GM18909 (cell line): ENCODE data around the gene TRPM2.
A peak's percentile ranks its signal among the peaks of the same experiment; 100 is the strongest.

Experiments
- ATAC-seq: cut with Tn5 transposase; IDR thresholded peaks from one replicate; pipeline ENCODE4 v1.9.1; 2021; ENCODE audit warnings: mild to moderate bottlenecking; ENCODE audit not compliant: unreplicated experiment, poor library complexity

Gene TRPM2

DNA sequence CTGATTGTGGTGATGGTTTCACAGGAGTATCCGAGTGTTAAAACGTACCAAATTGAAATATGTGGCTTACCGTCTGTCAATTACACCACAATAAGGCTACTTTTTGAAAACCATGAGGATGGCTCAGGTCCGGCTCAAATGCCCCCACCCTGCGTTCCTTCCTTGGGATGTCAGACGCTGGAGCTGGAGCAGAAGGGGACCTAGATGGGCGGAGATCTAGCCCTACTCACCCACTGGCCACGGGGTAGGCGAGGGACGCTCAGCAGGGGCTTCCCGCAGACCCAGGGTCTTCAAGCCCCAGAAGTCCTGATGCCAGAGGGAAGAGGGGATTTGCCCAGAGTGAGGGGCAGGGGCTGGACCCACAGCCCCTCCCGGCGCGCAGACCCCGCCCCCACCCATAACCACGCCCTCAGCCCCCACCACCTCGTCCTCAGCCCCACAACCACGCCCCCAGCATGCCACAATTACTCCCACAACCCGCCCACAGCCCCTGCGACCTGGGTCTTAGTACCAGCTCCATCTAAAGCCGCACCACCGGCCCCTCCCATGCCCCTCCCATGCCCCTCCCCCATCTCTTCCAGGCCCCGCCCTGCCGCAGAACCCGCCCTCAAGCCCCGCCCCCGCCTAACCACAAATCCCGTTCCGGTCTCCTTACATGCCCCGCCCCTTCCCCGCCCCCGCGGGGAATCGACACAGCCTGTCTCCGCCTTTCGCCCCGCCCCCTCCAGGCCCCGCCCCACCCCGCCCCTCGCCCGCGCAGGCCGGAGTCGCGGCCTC, 101.5 kb downstream of the TRPM2 start, which contains the start of gene LRRC3:
Gene LRRC3 (plus strand): TSS at position 764 of the 777 bp plus-strand sequence. CDS start 1,135 bp downstream, outside the sequence.
- peak; percentile 57 for ATAC-seq

DNA sequence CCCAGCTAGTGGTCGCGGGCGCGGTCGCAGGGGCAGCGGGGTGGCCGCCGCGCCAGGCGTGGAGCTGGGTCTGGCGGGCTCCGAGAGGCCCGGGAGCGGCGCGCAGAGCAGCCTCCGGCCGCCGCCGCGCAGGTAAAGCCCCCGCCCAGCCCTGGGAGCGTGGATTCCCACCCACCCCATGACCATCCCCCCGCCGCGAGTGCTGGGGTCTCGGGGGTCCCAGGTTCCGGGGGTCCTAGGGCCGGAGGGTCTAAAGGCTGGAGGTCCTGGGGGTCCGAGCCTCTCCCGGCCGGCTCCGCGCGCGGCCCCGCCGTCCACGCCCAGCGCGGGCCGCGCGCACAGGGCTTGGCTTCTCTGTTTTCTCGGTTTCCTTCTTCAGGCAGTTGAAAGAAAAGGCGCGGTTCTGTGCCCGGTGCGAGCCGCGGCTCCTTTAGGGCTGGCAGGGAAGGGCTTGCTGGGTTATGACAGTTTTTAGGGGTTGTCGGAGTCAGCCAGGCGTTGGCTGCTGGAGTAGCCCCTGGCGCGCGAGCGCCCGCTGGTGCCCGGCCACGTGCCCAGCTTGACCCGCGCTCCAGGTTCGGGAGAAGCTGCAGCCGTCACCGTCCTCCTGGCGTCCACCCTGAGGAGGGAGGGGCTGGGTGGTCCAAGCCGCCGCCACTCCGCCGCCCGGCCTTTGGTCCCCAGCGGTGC, 102.2 kb downstream of the TRPM2 start:
- ATAC-seq, result peak; percentile 50

GRCh38 chr21:44456214-44456914, 102.9 kb downstream of the TRPM2 start:
- no peak for ATAC-seq

DNA sequence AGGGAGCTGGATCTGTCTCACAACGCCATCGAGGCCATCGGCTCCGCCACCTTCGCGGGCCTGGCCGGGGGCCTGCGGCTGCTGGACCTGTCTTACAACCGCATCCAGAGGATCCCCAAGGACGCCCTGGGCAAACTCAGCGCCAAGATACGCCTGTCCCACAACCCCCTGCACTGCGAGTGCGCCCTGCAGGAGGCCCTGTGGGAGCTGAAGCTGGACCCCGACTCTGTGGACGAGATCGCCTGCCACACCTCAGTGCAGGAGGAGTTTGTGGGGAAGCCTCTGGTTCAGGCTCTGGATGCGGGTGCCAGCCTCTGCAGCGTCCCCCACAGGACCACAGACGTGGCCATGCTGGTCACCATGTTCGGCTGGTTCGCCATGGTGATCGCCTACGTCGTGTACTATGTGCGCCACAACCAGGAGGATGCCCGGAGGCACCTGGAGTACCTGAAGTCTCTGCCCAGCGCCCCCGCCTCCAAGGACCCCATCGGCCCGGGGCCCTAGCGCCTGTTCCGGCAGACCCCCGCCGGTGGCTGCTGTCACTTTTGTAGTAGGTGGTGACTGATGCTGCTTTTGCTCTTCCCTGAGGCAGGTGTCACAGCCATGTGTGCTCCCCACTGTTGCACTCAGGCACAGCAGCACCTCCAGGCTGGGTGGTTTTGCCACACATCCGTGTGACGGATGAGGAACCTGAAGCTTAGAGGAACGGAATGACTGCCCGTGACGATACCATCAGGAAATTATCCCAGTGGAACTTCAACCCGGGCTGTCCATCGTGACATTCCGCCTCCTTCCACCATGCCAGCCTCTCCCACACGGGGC, 103.7 kb downstream of the TRPM2 start:
- no peak for ATAC-seq

DNA sequence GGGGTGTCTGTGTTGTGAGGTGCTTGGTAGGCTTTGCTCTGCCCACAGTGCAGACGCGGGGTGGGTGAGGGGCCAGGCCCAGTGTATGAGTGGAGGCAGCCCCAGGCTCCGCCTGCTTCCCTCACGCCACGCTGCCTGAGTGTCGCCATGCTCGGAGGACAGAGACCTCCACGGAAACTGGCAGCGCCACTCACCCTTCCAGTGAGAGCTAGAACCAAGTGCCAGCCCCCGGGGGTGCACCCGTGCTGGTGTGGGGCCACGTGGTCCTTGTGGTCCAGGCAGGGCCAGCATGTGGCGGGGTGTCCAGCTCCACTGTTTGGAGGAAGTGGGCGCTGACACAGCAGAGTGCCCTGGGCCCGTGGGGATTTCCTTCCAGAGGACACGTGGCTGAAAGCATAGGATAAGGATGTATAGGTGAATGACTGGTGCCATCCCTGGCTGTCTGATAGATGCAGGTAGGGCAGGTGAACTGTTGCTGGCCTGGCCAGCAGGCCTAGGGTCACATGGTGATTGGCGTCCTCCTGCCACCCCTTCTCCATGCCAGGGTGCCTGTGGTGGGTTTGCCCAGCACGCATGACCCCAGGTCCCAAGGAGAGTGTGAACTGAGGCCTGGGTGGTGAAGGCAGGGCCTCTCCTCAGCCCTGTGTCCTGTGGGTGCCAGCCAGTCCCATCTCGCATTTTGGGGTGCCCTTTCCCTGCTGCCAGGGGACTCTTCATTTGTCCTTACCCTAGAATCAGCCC, 105.7 kb downstream of the TRPM2 start:
- no peak for ATAC-seq

DNA sequence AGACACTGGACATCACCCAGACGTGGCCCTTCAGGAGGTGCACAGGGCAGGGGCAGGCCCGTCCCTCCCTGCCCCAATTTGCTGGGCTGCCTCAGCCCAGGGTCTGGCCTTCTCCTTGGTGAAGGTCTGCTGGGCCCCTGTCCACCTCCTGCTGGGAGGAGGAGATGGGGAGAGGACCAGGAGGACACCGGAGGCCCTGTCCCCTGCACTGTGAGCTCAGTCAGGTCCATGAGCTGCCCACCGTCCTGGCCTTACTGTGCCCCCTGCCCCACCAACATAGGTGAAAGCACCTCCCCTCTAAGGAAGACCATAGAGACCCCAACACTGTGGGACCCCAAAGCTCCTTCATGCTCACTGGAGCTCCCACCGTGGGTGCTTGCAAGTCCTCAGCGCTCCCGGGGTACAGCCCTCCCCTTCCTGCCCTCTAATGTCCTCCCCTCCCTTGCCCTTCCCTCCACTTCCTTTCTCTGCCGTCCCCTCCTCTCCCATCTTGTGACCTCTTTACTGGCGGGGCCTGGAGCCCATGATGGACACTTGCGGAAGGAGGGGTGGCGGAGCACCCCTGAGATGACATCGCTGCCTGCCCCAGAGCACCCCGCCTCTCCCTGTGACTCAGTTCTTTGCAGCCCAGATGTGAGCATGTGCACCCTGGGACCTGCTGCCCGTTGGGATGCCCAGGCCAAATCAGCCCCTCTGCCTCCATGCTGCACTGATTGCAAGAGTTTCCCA, 106.5 kb downstream of the TRPM2 start:
- ATAC-seq, result no peak

DNA sequence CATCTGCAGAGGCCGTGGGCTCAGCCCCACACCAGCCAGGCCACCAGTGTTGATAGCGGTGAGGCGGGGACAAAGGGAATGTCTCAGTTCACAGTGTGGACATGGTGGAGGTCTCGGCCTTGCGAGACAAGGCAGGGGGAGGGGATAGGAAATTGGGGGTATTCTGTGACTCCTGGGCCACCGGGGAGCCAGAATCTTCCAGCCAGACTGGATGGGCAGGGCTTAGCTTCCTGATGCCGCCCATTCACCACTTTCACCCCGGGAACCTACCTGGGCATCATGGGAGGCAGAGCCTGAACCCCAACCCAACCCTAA, 107.0 kb downstream of the TRPM2 start:
- no peak for ATAC-seq

DNA sequence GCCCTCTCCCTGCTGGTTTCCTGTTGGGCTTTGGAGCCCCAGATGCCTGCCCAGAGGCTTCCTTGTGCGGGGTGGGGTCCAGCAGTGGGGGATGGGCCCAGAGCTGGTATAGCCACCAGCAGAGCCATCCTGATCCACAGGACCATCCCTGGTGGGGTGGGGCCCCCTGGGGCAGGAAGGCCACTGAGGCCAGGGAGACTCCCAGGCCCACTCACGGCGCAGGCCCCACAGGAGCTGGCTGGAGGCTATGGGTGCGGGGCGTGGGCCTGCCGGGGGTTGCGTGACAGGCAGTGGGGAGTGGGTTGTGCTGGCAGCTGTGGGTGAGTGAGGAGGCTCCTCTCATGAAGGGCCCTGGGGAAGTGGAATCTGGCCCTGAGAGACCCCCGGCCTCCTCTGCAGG, 107.6 kb downstream of the TRPM2 start:
- no peak for ATAC-seq

DNA sequence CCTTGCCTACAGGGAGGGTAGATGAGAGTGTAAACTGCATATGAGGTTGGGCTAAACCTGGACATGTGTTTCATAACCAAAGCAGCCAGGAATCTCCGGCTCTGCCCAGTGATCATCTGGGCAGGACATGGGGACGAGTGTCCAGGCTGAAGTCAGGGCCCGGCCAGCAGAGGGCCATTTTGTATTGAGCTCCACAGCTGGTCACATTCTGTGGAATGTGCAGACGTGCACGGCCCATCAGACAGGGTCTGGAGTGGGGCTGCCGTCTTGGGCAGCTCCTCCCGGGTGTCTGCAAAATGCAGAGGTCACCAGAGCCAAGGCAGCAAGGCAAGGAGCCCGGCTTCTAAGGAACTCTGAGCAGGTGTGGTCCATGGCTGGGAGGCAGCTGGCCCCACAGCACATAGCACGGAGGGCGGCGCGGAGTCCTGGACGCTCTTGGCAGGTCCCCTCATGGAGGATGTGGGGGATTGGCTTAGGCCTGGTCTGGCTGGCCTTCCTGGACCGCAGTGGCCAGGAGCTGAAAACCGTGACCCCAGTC, 108.1 kb downstream of the TRPM2 start:
- no peak for ATAC-seq

DNA sequence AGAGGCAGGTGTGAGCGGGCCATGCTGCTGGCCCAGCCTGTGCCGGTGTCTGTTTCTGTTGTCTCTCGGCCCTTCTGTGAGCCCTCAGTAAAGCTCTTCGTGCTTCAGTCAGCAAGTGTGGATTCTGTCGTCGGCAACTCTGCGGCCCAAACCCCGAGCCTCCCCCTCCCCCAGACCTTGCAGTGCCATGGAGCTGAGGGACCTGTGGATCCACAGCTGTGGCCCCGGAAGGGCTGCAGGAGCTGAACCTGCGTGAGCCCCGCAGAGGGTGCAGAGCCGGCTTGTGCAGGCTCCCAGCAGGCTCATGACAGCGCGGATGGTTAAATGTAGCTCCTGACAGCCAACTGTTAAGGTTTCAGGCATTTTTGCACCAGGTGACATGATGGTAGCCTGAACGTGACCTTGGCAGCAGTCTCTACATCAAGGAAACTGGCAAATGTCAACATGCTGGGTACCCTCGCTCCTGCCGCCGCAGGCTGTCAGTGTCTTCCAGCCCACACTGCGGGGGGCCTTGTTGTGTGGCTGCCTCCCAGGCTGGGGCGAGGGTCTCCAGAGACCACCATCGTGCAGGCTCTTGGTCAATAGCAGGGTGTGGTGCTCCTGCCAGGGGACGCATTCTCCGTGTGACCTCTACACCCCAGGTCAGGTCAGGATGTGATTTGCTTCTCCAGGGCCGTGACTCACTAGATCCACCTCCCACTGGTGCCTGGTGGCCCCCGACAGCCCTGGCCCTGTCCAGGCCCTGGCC, 108.8 kb downstream of the TRPM2 start:
- ATAC-seq, result no peak

- ATAC-seq, result no peak
Measured at GRCh38 chr21:44462834-44463200, 109.4 kb downstream of the TRPM2 start.

GRCh38 chr21:44463724-44464123, 110.3 kb downstream of the TRPM2 start:
- no peak for ATAC-seq

GRCh38 chr21:44464351-44464750, 110.9 kb downstream of the TRPM2 start:
- ATAC-seq, result no peak

DNA sequence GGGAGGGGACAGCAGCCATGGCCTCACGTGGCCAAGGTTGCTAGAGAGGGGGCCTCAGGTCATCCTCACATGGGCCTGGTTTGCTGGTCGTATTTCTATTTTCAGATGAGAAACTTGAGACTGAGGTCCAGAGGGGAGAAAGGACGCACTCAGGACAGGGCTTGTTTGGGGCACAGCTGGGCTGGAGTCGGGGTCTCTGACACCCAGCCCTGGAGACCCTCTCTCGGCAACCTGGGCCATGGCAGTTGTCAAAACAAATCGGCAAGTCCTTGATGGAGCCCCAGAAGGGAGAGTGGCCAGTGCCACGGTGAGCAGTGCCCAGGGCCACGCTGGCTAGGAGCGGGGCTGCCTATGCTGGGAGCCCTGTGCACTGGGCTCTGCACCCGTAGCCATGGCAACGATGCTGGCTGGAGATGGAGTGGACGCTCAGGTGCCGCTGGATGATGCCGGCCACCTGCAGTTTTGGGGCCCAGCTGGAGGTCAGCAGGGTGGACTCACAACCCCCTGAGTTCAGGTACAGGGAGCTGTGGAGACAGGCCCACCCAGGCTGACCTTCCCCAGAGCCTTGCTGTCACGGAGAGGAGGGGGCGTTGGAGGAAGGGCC, 113.0 kb downstream of the TRPM2 start:
- ATAC-seq, result no peak

DNA sequence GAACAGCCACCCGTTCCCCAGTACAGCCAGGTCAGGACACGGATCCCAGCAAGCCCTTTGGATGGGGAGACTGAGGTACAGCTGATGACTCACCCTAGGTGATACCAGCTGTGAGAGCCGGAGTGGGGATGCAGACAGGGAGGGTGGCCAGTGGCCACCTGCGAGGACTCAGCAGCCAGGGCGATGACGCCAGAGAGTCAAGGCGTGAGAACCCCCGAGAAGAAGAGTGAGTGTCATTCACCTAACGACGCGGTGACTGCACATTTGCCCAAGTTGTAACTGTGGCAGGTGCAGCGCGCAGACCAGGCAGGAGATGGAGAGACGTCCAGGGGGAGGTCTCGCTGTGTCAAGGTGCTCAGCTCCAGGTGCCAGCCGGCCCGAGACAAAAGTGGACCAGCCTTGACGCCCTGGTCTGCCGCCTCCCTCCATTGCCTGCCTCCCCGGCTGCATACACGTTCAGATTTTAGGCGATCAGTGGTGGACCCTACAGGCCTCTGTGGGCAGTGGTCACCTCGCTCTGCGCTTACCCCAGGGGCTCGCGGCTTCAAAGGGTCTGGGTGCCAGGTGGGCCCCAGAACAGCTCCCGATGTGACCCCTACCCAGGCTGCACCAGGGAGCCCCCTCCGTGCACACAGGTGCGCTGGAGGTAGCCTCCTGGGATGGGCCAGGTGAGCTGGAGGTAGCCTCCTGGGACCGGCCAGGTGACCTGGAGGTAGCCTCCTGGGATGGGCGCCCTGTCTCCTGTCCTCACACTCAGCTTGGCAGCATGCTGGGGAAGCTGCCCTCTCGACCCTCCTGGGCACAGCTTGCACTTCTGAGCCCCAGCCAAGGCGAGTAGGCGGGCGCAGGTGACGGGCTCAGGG, 113.8 kb downstream of the TRPM2 start:
- ATAC-seq, result no peak

GRCh38 chr21:44467859-44468195, 114.4 kb downstream of the TRPM2 start:
- ATAC-seq, result no peak

- no peak for ATAC-seq
Measured at GRCh38 chr21:44471341-44471740, 117.9 kb downstream of the TRPM2 start.
